ENCODE measurements around the gene ZSCAN2.

The ZSCAN2 gene

GRCh38 chr15:84645997-84646396 lies 45.2 kb downstream of the ZSCAN2 start:
- TF ChIP-seq, protein P1, sequence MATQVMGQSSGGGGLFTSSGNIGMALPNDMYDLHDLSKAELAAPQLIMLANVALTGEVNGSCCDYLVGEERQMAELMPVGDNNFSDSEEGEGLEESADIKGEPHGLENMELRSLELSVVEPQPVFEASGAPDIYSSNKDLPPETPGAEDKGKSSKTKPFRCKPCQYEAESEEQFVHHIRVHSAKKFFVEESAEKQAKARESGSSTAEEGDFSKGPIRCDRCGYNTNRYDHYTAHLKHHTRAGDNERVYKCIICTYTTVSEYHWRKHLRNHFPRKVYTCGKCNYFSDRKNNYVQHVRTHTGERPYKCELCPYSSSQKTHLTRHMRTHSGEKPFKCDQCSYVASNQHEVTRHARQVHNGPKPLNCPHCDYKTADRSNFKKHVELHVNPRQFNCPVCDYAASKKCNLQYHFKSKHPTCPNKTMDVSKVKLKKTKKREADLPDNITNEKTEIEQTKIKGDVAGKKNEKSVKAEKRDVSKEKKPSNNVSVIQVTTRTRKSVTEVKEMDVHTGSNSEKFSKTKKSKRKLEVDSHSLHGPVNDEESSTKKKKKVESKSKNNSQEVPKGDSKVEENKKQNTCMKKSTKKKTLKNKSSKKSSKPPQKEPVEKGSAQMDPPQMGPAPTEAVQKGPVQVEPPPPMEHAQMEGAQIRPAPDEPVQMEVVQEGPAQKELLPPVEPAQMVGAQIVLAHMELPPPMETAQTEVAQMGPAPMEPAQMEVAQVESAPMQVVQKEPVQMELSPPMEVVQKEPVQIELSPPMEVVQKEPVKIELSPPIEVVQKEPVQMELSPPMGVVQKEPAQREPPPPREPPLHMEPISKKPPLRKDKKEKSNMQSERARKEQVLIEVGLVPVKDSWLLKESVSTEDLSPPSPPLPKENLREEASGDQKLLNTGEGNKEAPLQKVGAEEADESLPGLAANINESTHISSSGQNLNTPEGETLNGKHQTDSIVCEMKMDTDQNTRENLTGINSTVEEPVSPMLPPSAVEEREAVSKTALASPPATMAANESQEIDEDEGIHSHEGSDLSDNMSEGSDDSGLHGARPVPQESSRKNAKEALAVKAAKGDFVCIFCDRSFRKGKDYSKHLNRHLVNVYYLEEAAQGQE (IDR thresholded peaks at IDR 0.05; ENCODE audit: insufficient read depth in 1 of 2, low read depth in 2 of 2, low read length in 2 of 2): no peak
- TF ChIP-seq FOXP2 (optimal IDR thresholded peaks at IDR 0.05; ENCODE audit: borderline replicate concordance, extremely low read depth, extremely low read length, insufficient read depth): no peak
- TF ChIP-seq POLR2AphosphoS5 (IDR thresholded peaks at IDR 0.05; ENCODE audit: low read depth, low read length): no peak
- no peak for TF ChIP-seq TAF1 (IDR thresholded peaks at IDR 0.05; ENCODE audit: borderline replicate concordance, insufficient read depth, low read length)
- no peak for TF ChIP-seq SIN3A (IDR thresholded peaks at IDR 0.05; ENCODE audit: borderline replicate concordance, insufficient read depth, low read length)

DNA sequence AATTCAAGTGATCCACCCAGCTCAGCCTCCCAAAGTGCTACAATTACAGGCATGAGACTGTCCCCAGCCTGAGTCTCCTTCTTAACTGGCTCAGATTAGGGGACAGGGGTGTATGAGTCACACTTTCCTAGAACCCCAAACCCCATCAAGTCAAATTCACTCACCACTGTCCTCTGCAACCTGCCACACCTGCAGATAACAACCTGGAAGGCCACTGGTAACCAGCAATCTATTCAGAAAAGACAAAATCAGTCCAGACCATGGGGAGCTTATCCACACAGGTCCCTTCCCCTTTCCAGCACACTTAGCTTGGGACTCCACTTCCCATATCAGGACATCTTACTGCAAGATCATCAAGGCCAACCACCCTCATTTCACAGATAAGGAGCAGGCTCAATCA lies 46.9 kb downstream of the ZSCAN2 start:
- TF ChIP-seq TAF1 (IDR thresholded peaks at IDR 0.05; ENCODE audit: borderline replicate concordance, insufficient read depth, low read length) (no peak), POLR2AphosphoS5 (IDR thresholded peaks at IDR 0.05; ENCODE audit: low read depth, low read length) (no peak), FOXP2 (optimal IDR thresholded peaks at IDR 0.05; ENCODE audit: borderline replicate concordance, extremely low read depth, extremely low read length, insufficient read depth) (no peak), SIN3A (IDR thresholded peaks at IDR 0.05; ENCODE audit: borderline replicate concordance, insufficient read depth, low read length) (no peak)
- TF ChIP-seq, protein P1 (IDR thresholded peaks at IDR 0.05; ENCODE audit: insufficient read depth in 1 of 2, low read depth in 2 of 2, low read length in 2 of 2): no peak

DNA sequence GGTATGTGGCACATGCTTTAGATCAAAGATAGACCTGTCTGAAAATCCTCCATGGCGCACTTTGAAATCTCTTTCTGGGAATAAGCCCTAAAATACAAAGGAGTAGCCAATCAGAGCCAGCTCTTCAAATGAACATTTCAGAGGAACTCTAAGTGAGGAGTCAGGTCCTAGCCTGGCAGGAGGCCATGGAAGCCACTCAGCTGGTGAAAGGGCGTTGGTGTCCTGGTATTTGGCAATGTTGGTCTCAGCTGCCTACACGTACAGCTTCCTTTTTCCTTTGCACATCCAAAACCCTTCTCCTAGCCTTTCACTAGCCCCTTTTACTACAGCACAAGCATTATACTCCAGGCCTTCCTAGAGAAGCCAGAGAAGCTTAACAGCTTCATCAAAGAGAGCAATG lies 47.7 kb downstream of the ZSCAN2 start:
- no peak for TF ChIP-seq SIN3A (IDR thresholded peaks at IDR 0.05; ENCODE audit: borderline replicate concordance, insufficient read depth, low read length)
- no peak for TF ChIP-seq TAF1 (IDR thresholded peaks at IDR 0.05; ENCODE audit: borderline replicate concordance, insufficient read depth, low read length)
- no peak for TF ChIP-seq POLR2AphosphoS5 (IDR thresholded peaks at IDR 0.05; ENCODE audit: low read depth, low read length)
- no peak for TF ChIP-seq FOXP2 (optimal IDR thresholded peaks at IDR 0.05; ENCODE audit: borderline replicate concordance, extremely low read depth, extremely low read length, insufficient read depth)
- TF ChIP-seq, protein P1 (IDR thresholded peaks at IDR 0.05; ENCODE audit: insufficient read depth in 1 of 2, low read depth in 2 of 2, low read length in 2 of 2): no peak

GRCh38 chr15:84649706-84650105 lies 48.9 kb downstream of the ZSCAN2 start:
- TF ChIP-seq TAF1 (IDR thresholded peaks at IDR 0.05; ENCODE audit: borderline replicate concordance, insufficient read depth, low read length) (no peak), FOXP2 (optimal IDR thresholded peaks at IDR 0.05; ENCODE audit: borderline replicate concordance, extremely low read depth, extremely low read length, insufficient read depth) (no peak), SIN3A (IDR thresholded peaks at IDR 0.05; ENCODE audit: borderline replicate concordance, insufficient read depth, low read length) (no peak), POLR2AphosphoS5 (IDR thresholded peaks at IDR 0.05; ENCODE audit: low read depth, low read length) (no peak)
- TF ChIP-seq, protein P1 (IDR thresholded peaks at IDR 0.05; ENCODE audit: insufficient read depth in 1 of 2, low read depth in 2 of 2, low read length in 2 of 2): no peak

DNA sequence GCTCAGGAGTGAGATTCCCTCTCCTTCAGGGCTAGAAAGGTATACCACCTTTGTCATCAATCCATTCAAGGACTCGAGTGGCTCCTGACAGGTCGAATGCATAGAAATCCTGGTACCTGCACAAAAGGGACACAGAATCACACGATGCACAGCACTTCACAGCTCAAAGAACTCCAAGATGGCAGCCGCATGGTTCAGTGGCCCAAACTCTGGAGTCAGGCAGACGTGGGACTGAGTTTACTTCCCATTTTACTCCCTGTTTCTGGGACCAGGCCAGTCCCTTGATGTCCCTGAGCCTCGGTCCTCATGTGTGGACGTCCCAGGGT lies 52.7 kb downstream of the ZSCAN2 start:
- TF ChIP-seq POLR2AphosphoS5 (IDR thresholded peaks at IDR 0.05; ENCODE audit: low read depth, low read length) (no peak), SIN3A (IDR thresholded peaks at IDR 0.05; ENCODE audit: borderline replicate concordance, insufficient read depth, low read length) (no peak), FOXP2 (optimal IDR thresholded peaks at IDR 0.05; ENCODE audit: borderline replicate concordance, extremely low read depth, extremely low read length, insufficient read depth) (no peak), TAF1 (IDR thresholded peaks at IDR 0.05; ENCODE audit: borderline replicate concordance, insufficient read depth, low read length) (no peak)
- TF ChIP-seq, protein P1 (IDR thresholded peaks at IDR 0.05; ENCODE audit: insufficient read depth in 1 of 2, low read depth in 2 of 2, low read length in 2 of 2): no peak

Measured in PFSK-1 (cell line).